WTC11 (cell line): ENCODE measurements around the gene SAMD8. TPM values are rescaled to one million over a fixed set of nuclear protein-coding genes. Genes with fewer than 3 reads are reported as not detected.

Source experiments
- ATF1 ChIP-seq: sonication (generic); formaldehyde crosslinking; IDR thresholded peaks from 2 replicates; pipeline ENCODE4 v1.8.1; 2023; ENCODE audit warnings: mild to moderate bottlenecking, moderate library complexity, missing genetic modification reagents
- CBFB ChIP-seq: sonication (generic); formaldehyde crosslinking; IDR thresholded peaks from 2 replicates; pipeline ENCODE4 v1.8.1; 2022; ENCODE audit warnings: mild to moderate bottlenecking, low read depth, missing genetic modification reagents
- EMX1 ChIP-seq: fragments of 250-450 bp; sonication (Bioruptor Pico); IDR thresholded peaks from 2 replicates; pipeline ENCODE4 v1.8.0; 2021; ENCODE audit warnings: mild to moderate bottlenecking
- ETV6 ChIP-seq: sonication (generic); formaldehyde crosslinking; IDR thresholded peaks from 2 replicates; pipeline ENCODE4 v1.8.1; 2022; ENCODE audit warnings: mild to moderate bottlenecking, missing genetic modification reagents
- FOXK1 ChIP-seq: sonication (generic); formaldehyde crosslinking; IDR thresholded peaks from 2 replicates; pipeline ENCODE4 v1.8.0; 2022; ENCODE audit warnings: mild to moderate bottlenecking, moderate library complexity, missing genetic modification reagents
- FOXP1 ChIP-seq: sonication (generic); formaldehyde crosslinking; IDR thresholded peaks from 2 replicates; pipeline ENCODE4 v1.8.0; 2022; ENCODE audit warnings: missing genetic modification reagents, mild to moderate bottlenecking, moderate library complexity, borderline replicate concordance
- GABPB1 ChIP-seq: sonication (generic); formaldehyde crosslinking; IDR thresholded peaks from 2 replicates; pipeline ENCODE4 v1.8.1; 2023; ENCODE audit warnings: mild to moderate bottlenecking, missing genetic modification reagents
- GRHL2 ChIP-seq: fragments of 250-450 bp; sonication (Bioruptor Pico); IDR thresholded peaks from 2 replicates; pipeline ENCODE4 v1.8.0; 2022; ENCODE audit warnings: mild to moderate bottlenecking, moderate library complexity; ENCODE audit not compliant: insufficient replicate concordance, severe bottlenecking
- KAT7 ChIP-seq: sonication (generic); formaldehyde crosslinking; IDR thresholded peaks from 2 replicates; pipeline ENCODE4 v1.8.1; 2023; ENCODE audit warnings: missing genetic modification reagents, mild to moderate bottlenecking, borderline replicate concordance
- MXD4 ChIP-seq: fragments of 250-450 bp; sonication (Bioruptor Pico); IDR thresholded peaks from 2 replicates; pipeline ENCODE4 v1.8.0; 2021; ENCODE audit warnings: mild to moderate bottlenecking, moderate library complexity, borderline replicate concordance
- NFATC4 ChIP-seq: fragments of 250-450 bp; sonication (Bioruptor Pico); IDR thresholded peaks from 2 replicates; pipeline ENCODE4 v1.9.0; 2021; ENCODE audit warnings: mild to moderate bottlenecking
- NR1H2 ChIP-seq: sonication (generic); formaldehyde crosslinking; IDR thresholded peaks from 2 replicates; pipeline ENCODE4 v1.9.0; 2021; ENCODE audit warnings: mild to moderate bottlenecking, moderate library complexity, missing genetic modification reagents
- NR2C2 ChIP-seq: sonication (generic); formaldehyde crosslinking; IDR thresholded peaks from 2 replicates; pipeline ENCODE4 v1.8.0; 2022; ENCODE audit warnings: mild to moderate bottlenecking, missing genetic modification reagents
- OVOL2 ChIP-seq: fragments of 250-450 bp; sonication (Bioruptor Pico); IDR thresholded peaks from 2 replicates; pipeline ENCODE4 v1.9.0; 2021; ENCODE audit warnings: mild to moderate bottlenecking, borderline replicate concordance
- RORB ChIP-seq: fragments of 250-450 bp; sonication (Bioruptor Pico); IDR thresholded peaks from 2 replicates; pipeline ENCODE4 v1.9.0; 2021; ENCODE audit warnings: mild to moderate bottlenecking
- TEAD1 ChIP-seq: sonication (generic); formaldehyde crosslinking; IDR thresholded peaks from 2 replicates; pipeline ENCODE4 v1.8.0; 2022; ENCODE audit warnings: mild to moderate bottlenecking, missing genetic modification reagents
- ZNF317 ChIP-seq: sonication (generic); formaldehyde crosslinking; IDR thresholded peaks from 2 replicates; pipeline ENCODE4 v1.8.1; 2023; ENCODE audit warnings: low read depth, mild to moderate bottlenecking, moderate library complexity, missing genetic modification reagents, borderline replicate concordance
- total RNA-seq: library from RNA; stranded (reverse); gene quantifications from 3 replicates; pipeline ENCODE4 v1.2.3, GENCODE V29; 2021
- TF ChIP-seq, protein P1 (sequence below): sonication (generic); formaldehyde crosslinking; conservative IDR thresholded peaks from 2 replicates; pipeline ENCODE4 v1.8.1; 2022; ENCODE audit warnings: mild to moderate bottlenecking, missing genetic modification reagents
- TF ChIP-seq, protein P2 (sequence below): fragments of 250-450 bp; sonication (Bioruptor Pico); IDR thresholded peaks from 2 replicates; pipeline ENCODE4 v1.9.0; 2021; ENCODE audit warnings: mild to moderate bottlenecking
- TF ChIP-seq, protein P3 (sequence below): sonication (generic); formaldehyde crosslinking; IDR thresholded peaks from 2 replicates; pipeline ENCODE4 v1.8.0; 2022; ENCODE audit warnings: mild to moderate bottlenecking, missing genetic modification reagents
- TF ChIP-seq, protein P4 (sequence below): sonication (generic); formaldehyde crosslinking; IDR thresholded peaks from 2 replicates; pipeline ENCODE4 v1.8.1; 2023; ENCODE audit warnings: mild to moderate bottlenecking, missing genetic modification reagents, moderate library complexity
- TF ChIP-seq, protein P5 (sequence below): fragments of 250-450 bp; sonication (Bioruptor Pico); IDR thresholded peaks from 2 replicates; pipeline ENCODE4 v1.9.0; 2021; ENCODE audit warnings: mild to moderate bottlenecking
- TF ChIP-seq, protein P6 (sequence below): fragments of 250-450 bp; sonication (Bioruptor Pico); IDR thresholded peaks from 2 replicates; pipeline ENCODE4 v2.1.2; 2022; ENCODE audit warnings: mild to moderate bottlenecking, moderate library complexity
- TF ChIP-seq, protein P7 (sequence below): sonication (generic); formaldehyde crosslinking; IDR thresholded peaks from 2 replicates; pipeline ENCODE4 v1.8.0; 2023; ENCODE audit warnings: mild to moderate bottlenecking, missing genetic modification reagents
- TF ChIP-seq, protein P8 (sequence below): fragments of 200-600 bp; IDR thresholded peaks from 2 replicates; pipeline ENCODE4 v1.8.0; 2022; ENCODE audit warnings: antibody characterized with exemption
- TF ChIP-seq, protein P9 (sequence below): sonication (generic); formaldehyde crosslinking; IDR thresholded peaks from 2 replicates; pipeline ENCODE4 v1.8.0; 2023; ENCODE audit warnings: missing genetic modification reagents

SAMD8 gene
- total RNA-seq, 1 experiment from 2014 or later, result 23.0 TPM

DNA sequence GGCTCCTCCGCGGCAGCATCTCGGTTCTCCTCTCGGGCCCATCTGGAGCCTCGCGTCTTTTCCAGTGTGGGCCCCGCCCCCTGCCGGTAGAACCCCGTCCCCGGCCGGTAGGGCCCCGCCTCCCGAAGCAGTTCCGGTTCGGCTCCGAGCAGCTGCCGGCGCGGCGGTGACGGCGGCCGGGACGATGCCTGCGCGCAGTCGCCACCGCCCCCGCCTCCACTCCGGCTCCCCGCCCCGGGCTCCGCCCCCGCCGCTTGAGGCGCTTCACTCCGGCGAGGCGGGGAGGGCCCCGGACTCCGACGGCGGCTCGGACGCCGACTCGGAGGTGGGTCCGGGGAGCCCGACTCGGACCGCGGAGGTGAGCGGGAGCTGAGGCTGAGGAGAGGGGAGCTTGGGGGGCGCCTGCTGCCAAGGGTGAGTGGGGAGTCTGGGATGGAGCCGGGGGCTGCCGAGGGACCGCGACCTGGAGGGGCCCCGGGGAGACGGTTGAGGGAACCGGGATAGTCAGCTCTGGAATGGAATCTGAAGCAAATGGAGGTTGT is at the start of gene SAMD8 (continued):
- no peak for TF ChIP-seq ATF1 (CRISPR knock-in tag)
- peak; percentile 13; the same call in 1 of the 2 replicates for TF ChIP-seq ETV6
- TF ChIP-seq GABPB1 (CRISPR knock-in tag), result no peak
- TF ChIP-seq, protein P1, sequence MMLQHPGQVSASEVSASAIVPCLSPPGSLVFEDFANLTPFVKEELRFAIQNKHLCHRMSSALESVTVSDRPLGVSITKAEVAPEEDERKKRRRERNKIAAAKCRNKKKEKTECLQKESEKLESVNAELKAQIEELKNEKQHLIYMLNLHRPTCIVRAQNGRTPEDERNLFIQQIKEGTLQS, result no peak
- TF ChIP-seq MXD4 (CRISPR knock-in tag), result no peak
- no peak for TF ChIP-seq FOXK1 (CRISPR knock-in tag)
- TF ChIP-seq, protein P2, sequence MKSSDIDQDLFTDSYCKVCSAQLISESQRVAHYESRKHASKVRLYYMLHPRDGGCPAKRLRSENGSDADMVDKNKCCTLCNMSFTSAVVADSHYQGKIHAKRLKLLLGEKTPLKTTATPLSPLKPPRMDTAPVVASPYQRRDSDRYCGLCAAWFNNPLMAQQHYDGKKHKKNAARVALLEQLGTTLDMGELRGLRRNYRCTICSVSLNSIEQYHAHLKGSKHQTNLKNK (CRISPR knock-in tag), result no peak
- TF ChIP-seq, protein P3, sequence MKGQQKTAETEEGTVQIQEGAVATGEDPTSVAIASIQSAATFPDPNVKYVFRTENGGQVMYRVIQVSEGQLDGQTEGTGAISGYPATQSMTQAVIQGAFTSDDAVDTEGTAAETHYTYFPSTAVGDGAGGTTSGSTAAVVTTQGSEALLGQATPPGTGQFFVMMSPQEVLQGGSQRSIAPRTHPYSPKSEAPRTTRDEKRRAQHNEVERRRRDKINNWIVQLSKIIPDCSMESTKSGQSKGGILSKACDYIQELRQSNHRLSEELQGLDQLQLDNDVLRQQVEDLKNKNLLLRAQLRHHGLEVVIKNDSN (CRISPR knock-in tag), result no peak
- TF ChIP-seq, protein P4, sequence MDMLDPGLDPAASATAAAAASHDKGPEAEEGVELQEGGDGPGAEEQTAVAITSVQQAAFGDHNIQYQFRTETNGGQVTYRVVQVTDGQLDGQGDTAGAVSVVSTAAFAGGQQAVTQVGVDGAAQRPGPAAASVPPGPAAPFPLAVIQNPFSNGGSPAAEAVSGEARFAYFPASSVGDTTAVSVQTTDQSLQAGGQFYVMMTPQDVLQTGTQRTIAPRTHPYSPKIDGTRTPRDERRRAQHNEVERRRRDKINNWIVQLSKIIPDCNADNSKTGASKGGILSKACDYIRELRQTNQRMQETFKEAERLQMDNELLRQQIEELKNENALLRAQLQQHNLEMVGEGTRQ (CRISPR knock-in tag), result no peak
- TF ChIP-seq, protein P5, sequence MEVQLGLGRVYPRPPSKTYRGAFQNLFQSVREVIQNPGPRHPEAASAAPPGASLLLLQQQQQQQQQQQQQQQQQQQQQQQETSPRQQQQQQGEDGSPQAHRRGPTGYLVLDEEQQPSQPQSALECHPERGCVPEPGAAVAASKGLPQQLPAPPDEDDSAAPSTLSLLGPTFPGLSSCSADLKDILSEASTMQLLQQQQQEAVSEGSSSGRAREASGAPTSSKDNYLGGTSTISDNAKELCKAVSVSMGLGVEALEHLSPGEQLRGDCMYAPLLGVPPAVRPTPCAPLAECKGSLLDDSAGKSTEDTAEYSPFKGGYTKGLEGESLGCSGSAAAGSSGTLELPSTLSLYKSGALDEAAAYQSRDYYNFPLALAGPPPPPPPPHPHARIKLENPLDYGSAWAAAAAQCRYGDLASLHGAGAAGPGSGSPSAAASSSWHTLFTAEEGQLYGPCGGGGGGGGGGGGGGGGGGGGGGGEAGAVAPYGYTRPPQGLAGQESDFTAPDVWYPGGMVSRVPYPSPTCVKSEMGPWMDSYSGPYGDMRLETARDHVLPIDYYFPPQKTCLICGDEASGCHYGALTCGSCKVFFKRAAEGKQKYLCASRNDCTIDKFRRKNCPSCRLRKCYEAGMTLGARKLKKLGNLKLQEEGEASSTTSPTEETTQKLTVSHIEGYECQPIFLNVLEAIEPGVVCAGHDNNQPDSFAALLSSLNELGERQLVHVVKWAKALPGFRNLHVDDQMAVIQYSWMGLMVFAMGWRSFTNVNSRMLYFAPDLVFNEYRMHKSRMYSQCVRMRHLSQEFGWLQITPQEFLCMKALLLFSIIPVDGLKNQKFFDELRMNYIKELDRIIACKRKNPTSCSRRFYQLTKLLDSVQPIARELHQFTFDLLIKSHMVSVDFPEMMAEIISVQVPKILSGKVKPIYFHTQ (CRISPR knock-in tag), result no peak
- TF ChIP-seq KAT7, result no peak
- TF ChIP-seq TEAD1 (CRISPR knock-in tag), result no peak
- TF ChIP-seq GRHL2 (CRISPR knock-in tag), result no peak
- TF ChIP-seq ZNF317, result no peak; the same call in 1 of the 2 replicates
- TF ChIP-seq OVOL2 (CRISPR knock-in tag), result no peak
- TF ChIP-seq, protein P6, sequence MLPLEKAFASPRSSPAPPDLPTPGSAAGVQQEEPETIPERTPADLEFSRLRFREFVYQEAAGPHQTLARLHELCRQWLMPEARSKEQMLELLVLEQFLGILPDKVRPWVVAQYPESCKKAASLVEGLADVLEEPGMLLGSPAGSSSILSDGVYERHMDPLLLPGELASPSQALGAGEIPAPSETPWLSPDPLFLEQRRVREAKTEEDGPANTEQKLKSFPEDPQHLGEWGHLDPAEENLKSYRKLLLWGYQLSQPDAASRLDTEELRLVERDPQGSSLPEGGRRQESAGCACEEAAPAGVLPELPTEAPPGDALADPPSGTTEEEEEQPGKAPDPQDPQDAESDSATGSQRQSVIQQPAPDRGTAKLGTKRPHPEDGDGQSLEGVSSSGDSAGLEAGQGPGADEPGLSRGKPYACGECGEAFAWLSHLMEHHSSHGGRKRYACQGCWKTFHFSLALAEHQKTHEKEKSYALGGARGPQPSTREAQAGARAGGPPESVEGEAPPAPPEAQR, result no peak
- TF ChIP-seq, protein P7, sequence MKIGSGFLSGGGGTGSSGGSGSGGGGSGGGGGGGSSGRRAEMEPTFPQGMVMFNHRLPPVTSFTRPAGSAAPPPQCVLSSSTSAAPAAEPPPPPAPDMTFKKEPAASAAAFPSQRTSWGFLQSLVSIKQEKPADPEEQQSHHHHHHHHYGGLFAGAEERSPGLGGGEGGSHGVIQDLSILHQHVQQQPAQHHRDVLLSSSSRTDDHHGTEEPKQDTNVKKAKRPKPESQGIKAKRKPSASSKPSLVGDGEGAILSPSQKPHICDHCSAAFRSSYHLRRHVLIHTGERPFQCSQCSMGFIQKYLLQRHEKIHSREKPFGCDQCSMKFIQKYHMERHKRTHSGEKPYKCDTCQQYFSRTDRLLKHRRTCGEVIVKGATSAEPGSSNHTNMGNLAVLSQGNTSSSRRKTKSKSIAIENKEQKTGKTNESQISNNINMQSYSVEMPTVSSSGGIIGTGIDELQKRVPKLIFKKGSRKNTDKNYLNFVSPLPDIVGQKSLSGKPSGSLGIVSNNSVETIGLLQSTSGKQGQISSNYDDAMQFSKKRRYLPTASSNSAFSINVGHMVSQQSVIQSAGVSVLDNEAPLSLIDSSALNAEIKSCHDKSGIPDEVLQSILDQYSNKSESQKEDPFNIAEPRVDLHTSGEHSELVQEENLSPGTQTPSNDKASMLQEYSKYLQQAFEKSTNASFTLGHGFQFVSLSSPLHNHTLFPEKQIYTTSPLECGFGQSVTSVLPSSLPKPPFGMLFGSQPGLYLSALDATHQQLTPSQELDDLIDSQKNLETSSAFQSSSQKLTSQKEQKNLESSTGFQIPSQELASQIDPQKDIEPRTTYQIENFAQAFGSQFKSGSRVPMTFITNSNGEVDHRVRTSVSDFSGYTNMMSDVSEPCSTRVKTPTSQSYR (CRISPR knock-in tag), result no peak
- TF ChIP-seq EMX1 (CRISPR knock-in tag), result no peak
- no peak for TF ChIP-seq RORB (CRISPR knock-in tag)
- no peak for TF ChIP-seq NR1H2 (CRISPR knock-in tag)
- TF ChIP-seq FOXP1, result peak; percentile 58; the same call in 1 of the 2 replicates
- no peak for TF ChIP-seq NFATC4 (CRISPR knock-in tag)
- TF ChIP-seq, protein P8, sequence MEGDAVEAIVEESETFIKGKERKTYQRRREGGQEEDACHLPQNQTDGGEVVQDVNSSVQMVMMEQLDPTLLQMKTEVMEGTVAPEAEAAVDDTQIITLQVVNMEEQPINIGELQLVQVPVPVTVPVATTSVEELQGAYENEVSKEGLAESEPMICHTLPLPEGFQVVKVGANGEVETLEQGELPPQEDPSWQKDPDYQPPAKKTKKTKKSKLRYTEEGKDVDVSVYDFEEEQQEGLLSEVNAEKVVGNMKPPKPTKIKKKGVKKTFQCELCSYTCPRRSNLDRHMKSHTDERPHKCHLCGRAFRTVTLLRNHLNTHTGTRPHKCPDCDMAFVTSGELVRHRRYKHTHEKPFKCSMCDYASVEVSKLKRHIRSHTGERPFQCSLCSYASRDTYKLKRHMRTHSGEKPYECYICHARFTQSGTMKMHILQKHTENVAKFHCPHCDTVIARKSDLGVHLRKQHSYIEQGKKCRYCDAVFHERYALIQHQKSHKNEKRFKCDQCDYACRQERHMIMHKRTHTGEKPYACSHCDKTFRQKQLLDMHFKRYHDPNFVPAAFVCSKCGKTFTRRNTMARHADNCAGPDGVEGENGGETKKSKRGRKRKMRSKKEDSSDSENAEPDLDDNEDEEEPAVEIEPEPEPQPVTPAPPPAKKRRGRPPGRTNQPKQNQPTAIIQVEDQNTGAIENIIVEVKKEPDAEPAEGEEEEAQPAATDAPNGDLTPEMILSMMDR, result peak; percentile 44; the same call in 1 of the 2 replicates
- TF ChIP-seq, protein P9, sequence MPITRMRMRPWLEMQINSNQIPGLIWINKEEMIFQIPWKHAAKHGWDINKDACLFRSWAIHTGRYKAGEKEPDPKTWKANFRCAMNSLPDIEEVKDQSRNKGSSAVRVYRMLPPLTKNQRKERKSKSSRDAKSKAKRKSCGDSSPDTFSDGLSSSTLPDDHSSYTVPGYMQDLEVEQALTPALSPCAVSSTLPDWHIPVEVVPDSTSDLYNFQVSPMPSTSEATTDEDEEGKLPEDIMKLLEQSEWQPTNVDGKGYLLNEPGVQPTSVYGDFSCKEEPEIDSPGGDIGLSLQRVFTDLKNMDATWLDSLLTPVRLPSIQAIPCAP (CRISPR knock-in tag), result no peak
- no peak for TF ChIP-seq CBFB
- peak; percentile 30; the same call in 1 of the 2 replicates for TF ChIP-seq NR2C2 (CRISPR knock-in tag)
